Nephron progenitor cell (in vitro differentiated cells): ENCODE data around the gene SERPINB1.

Experiments used
- DNase-seq: peaks from one replicate; pipeline ENCODE4 v3.0.0; 2021
- H3K27ac Mint-ChIP-seq: 2 replicates; pipeline ENCODE4 v1.8.0; 2021; ENCODE audit warnings: mild to moderate bottlenecking, moderate library complexity, mixed read lengths
- H3K27me3 Mint-ChIP-seq: 2 replicates; pipeline ENCODE4 v1.8.0; 2021; ENCODE audit warnings: mild to moderate bottlenecking, low read depth, mixed read lengths; ENCODE audit not compliant: poor library complexity
- H3K36me3 Mint-ChIP-seq: 2 replicates; pipeline ENCODE4 v1.8.0; 2021; ENCODE audit warnings: low read depth, mixed read lengths
- H3K4me1 Mint-ChIP-seq: 2 replicates; pipeline ENCODE4 v1.8.0; 2021; ENCODE audit warnings: mixed read lengths
- H3K4me3 Mint-ChIP-seq: 2 replicates; pipeline ENCODE4 v1.8.0; 2021; ENCODE audit warnings: mild to moderate bottlenecking, moderate library complexity, mixed read lengths
- H3K9me3 Mint-ChIP-seq: 2 replicates; pipeline ENCODE4 v1.8.0; 2021; ENCODE audit warnings: mild to moderate bottlenecking, moderate library complexity, mixed read lengths
- CTCF ChIP-seq: fragments of 200-600 bp; sonication (generic); IDR thresholded peaks from 2 replicates; pipeline ENCODE4 v1.5.0; 2021; ENCODE audit warnings: antibody characterized with exemption

Gene SERPINB1

GRCh38 chr6:2786269-2786668 is 55.4 kb downstream of the SERPINB1 start:
- no peak for DNase-seq
- no peak overlapping the region for H3K4me3 Mint-ChIP-seq
- peaks cover 6% of the 10 kb centered on the region for H3K27me3 Mint-ChIP-seq
- no peak overlapping the region for H3K27ac Mint-ChIP-seq
- H3K4me1 Mint-ChIP-seq = peaks cover 33% of the 10 kb centered on the region
- H3K36me3 Mint-ChIP-seq = peaks cover 34% of the 10 kb centered on the region
- no peak for TF ChIP-seq CTCF
- H3K9me3 Mint-ChIP-seq = no peaks in the 10 kb centered on the region

GRCh38 chr6:2784930-2785329 is 56.7 kb downstream of the SERPINB1 start:
- H3K27ac Mint-ChIP-seq = no peak overlapping the region
- no peaks in the 10 kb centered on the region for H3K9me3 Mint-ChIP-seq
- no peak overlapping the region for H3K4me3 Mint-ChIP-seq
- DNase-seq = no peak
- H3K4me1 Mint-ChIP-seq = peaks cover 35% of the 10 kb centered on the region
- H3K36me3 Mint-ChIP-seq = peaks cover 47% of the 10 kb centered on the region
- TF ChIP-seq CTCF = no peak
- H3K27me3 Mint-ChIP-seq = peaks cover 6% of the 10 kb centered on the region

- peaks cover 6% of the 10 kb centered on the region for H3K27me3 Mint-ChIP-seq
- peak overlapping the region; percentile 21 for H3K27ac Mint-ChIP-seq
- no peak for DNase-seq
- H3K4me3 Mint-ChIP-seq = no peak overlapping the region
- H3K9me3 Mint-ChIP-seq = no peaks in the 10 kb centered on the region
- peaks cover 56% of the 10 kb centered on the region for H3K36me3 Mint-ChIP-seq
- no peak for TF ChIP-seq CTCF
- peaks cover 43% of the 10 kb centered on the region for H3K4me1 Mint-ChIP-seq
These were observed 57.6 kb downstream of the SERPINB1 start for GRCh38 chr6:2784061-2784460.

GRCh38 chr6:2783188-2783963 is 58.3 kb downstream of the SERPINB1 start:
- Mint-ChIP-seq H3K4me1 (peaks cover 44% of the 10 kb centered on the region), H3K27me3 (peaks cover 6% of the 10 kb centered on the region), H3K9me3 (no peaks in the 10 kb centered on the region), H3K4me3 (no peak overlapping the region), H3K36me3 (peaks cover 56% of the 10 kb centered on the region), H3K27ac (no peak overlapping the region)
- DNase-seq = no peak
- no peak for TF ChIP-seq CTCF

GRCh38 chr6:2782825-2783187 is 58.9 kb downstream of the SERPINB1 start:
- peaks cover 44% of the 10 kb centered on the region for H3K4me1 Mint-ChIP-seq
- peaks cover 53% of the 10 kb centered on the region for H3K36me3 Mint-ChIP-seq
- no peak for TF ChIP-seq CTCF
- no peak overlapping the region for H3K27ac Mint-ChIP-seq
- H3K27me3 Mint-ChIP-seq = peaks cover 6% of the 10 kb centered on the region
- no peaks in the 10 kb centered on the region for H3K9me3 Mint-ChIP-seq
- no peak overlapping the region for H3K4me3 Mint-ChIP-seq
- no peak for DNase-seq

GRCh38 chr6:2782356-2782708 is 59.3 kb downstream of the SERPINB1 start:
- H3K9me3 Mint-ChIP-seq = no peaks in the 10 kb centered on the region
- no peak for TF ChIP-seq CTCF
- peaks cover 44% of the 10 kb centered on the region for H3K4me1 Mint-ChIP-seq
- H3K4me3 Mint-ChIP-seq = no peak overlapping the region
- peaks cover 53% of the 10 kb centered on the region for H3K36me3 Mint-ChIP-seq
- H3K27me3 Mint-ChIP-seq = peaks cover 6% of the 10 kb centered on the region
- no peak for DNase-seq
- no peak overlapping the region for H3K27ac Mint-ChIP-seq
